Posterior vena cava (tissue), 2 donors: ENCODE results near the gene PRR36. TPM values are rescaled to one million over a fixed set of nuclear protein-coding genes. Genes with fewer than 3 reads are reported as not detected.
A peak's percentile ranks its signal among the peaks of the same experiment; 100 is the strongest.
"Not testable (repeated sequence)": the region's sequence is repeated elsewhere in the genome, so short reads cannot be mapped to it uniquely, and the experiment has no call there.

ENCODE experiments used
- DNase-seq: peaks from one replicate; pipeline ENCODE4 v3.0.0-alpha.2; 2020; ENCODE audit warnings: low spot score
- intact Hi-C, 2 donors: fragments of 100-400 bp; cut with DNase I; formaldehyde crosslinking; loops; one replicate each; pipeline versions ENCODE4 v1.14.1 to v1.14.2; 2022 to 2023
- total RNA-seq, 2 donors: library from RNA; stranded (reverse); fragmentation: NEBNext Ultra II Directional; extraction: Animal tissue kit (Norgen Biotek cat#: 25700); gene quantifications; one replicate each; pipeline ENCODE4 v1.2.1, GENCODE V29; 2021
- donor health status: DM: yes; HTN: yes; CAD: no.
- donor health status: DM: yes; HTN: yes; CAD: no.

The PRR36 gene
- total RNA-seq, 2 donors from 2014 or later = 0.09 to 0.14 TPM

DNA sequence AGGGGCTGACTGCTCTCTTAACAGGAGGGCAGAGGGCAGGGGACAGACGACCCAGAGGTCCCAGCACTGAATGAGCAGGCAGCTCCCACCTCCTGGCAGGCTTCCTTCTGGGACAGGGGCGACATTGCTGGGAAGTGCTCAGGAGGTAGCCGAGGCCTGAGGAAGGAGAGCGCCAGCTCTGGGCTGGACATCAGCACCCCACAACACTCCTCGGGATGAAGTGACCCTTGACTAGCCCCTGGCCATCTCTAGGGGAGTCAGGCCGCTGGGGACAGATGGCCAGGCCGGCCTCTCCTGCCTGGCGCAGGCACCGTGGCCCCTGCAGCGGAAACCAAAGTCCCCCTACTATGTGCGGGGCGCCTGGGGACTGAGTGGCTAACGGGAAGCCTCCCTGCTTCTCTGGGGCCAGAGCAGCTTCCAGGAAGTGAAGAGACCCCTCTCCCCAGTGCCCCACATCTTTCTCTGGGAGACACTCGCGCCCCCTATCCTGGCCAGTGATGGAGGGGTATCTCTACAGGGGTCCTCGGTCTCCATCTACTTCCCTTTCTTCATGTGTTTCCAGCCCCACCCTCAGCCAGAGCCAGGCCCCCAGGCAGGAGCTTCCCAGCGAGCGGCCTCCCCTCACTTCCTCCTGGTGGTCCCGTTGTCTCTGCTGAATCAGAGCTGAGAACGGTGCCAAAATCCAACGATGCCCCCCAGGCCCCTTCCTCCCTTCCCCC lies 10.1 kb downstream of the PRR36 start:
- intact Hi-C loops = no loop called here
- no peak for DNase-seq

DNA sequence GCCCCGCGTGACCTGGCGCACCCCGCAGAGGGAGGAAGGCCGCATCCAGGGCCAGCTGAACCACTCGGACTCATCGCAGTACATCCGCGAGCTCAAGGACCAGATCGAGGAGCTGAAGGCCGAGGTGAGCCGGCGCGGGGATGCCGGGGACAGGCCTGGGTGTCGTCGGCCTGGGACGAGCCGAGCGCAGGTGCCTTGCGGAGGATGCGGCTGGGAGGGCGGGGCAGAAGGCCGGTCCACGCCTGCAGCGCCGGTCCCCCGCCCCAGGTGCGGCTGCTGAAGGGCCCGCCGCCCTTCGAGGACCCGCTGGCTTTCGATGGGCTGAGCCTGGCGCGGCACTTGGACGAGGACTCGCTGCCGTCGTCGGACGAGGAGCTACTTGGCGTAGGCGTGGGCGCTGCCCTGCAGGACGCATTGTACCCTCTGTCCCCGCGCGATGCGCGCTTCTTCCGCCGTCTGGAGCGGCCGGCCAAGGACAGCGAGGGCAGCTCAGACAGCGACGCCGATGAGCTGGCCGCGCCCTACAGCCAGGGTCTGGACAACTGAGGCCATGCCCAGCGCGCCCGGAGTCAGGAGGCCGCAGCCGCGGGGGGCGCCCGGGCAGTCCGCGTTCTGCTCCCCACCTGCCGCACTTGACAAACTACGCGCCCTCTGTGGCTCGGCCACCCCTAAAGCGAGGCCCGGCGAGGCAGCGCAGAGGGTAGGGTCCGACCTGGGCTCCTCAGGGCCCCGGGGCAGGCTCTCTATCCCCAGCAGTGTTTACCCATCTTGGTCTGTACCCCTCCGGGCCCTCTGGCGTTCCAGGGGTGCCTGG lies 10.8 kb downstream of the PRR36 start:
- DNase-seq = no peak
- intact Hi-C loops = no loop called here

- intact Hi-C loops = no loop called here
- no peak for DNase-seq
Measured at GRCh38 chr19:7862413-7862951, 11.7 kb downstream of the PRR36 start.

DNA sequence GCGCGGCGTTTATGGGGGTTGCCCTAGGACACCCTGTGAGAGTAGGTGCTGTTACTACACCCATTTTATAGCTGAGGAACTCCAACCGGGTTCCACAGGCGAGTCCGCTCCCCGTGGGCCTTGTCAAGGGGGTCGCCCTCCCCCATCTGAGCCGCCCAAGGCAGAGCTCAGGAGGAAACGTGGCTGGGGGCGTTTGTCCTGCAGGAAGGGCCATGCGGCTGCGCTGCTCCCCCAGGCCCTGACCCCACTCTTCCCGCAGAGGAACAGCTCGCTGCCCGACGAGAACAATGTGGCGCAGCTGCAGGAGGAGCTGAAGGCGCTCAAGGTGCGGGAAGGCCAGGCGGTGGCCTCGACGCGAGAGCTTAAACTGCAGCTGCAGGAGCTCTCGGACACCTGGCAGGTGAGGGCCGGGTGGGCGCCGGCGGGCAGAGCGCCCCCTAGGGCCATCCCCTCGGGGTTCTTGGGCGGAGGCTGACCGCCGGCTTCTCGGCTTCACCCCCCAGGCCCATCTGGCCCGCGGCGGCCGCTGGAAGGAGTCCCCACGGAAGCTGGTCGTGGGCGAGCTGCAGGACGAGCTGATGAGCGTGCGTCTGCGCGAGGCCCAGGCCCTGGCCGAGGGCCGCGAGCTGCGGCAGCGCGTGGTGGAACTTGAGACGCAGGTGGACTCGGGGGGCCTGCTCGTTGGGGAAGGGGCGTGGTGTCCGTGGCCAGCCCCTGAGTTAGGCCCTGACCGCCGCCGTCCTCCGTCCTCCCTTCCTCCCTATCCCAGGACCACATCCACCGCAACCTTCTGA lies 12.4 kb downstream of the PRR36 start:
- DNase-seq = no peak
- intact Hi-C loops = no loop called here

- no peak for DNase-seq
- intact Hi-C loops = no loop called here
Measured at GRCh38 chr19:7860714-7861618, 13.2 kb downstream of the PRR36 start.

GRCh38 chr19:7859831-7860713 lies 14.1 kb downstream of the PRR36 start:
- intact Hi-C loops = no loop called here

DNA sequence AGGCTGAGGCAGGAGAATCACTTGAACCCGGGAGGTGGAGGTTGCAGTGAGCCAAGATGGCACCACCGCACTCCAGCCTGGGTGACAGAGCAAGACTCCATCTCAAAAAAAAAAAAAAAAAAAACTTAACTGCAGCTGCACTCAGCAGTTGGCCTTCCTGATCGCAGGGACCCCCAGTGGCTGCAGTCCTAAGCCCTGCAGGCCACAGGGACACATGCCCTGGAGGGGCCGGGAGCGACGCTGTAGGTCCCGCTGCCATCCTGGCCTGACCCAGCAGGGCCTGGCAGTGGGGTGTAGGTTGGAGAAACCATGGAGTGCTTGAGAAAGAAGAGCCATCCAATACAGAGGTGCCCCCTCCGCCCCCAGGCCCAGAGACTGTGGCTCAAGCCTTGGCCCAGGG lies 15.1 kb downstream of the PRR36 start:
- intact Hi-C loops, DNase-seq: not testable (repeated sequence)

More at GRCh38 chr19:7859831-7860713, 14.1 kb downstream of the PRR36 start:
- DNase-seq = no peak

DNA sequence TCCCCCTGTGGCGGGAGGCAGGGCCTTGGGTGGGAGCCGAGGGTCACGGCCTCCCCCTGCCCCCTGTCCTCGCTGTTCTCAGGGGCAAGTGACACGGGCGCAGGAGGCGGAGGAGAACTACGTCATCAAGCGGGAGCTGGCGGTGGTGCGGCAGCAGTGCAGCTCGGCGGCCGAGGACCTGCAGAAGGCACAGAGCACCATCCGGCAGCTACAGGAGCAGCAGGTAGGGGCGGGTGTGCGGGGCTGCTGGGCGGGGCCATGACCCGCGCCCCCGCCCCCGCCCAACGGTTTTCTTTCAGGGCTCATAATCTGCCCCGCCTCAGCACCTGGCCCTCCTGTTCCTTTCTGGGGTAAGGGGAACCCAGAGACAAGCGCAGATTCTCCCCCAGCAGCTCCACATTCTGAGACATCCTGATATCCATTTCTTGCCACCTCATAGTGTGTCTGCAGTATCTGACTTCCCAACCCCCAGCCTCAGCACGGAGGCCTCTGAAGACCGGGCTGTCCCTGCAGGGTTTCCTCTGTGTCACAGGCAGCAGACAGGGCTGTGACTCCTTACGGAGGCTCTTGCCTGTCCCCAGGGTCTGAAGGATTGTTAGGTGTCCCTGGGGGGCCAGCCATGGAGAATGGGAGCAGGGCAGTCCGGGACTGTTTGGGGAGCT lies 15.9 kb downstream of the PRR36 start:
- DNase-seq = no peak
- intact Hi-C loops = no loop called here

- intact Hi-C loops = no loop called here
- DNase-seq = no peak
Measured at GRCh38 chr19:7857727-7858108, 16.5 kb downstream of the PRR36 start.

- DNase-seq = no peak
- intact Hi-C loops = no loop called here
Measured at GRCh38 chr19:7856679-7857663, 17.2 kb downstream of the PRR36 start.

DNA sequence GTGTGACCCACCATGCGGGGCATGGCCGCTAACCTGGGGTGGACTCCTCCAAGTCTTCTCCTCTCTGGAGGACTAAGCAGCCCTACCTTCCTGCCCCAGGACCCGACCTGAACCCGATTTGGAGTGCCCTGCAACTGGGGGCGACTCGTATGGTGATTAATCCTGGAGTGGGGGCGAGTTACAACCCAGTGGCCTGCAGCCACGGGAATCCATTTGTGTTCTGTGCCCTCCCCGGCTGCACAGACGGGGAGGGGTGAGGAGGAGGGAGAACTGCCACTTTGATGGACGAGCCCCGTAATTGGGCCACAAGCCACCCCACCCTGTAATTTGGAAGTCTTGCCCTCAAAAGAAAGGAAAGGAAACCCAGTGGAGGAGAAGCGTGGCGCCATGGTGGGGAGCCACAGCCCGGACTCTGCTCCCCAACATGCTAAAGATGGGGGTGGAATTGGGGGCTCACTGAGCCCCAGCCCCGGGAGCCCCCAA lies 18.0 kb downstream of the PRR36 start:
- intact Hi-C loops = no loop called here
- DNase-seq = no peak

- intact Hi-C loops = no loop called here
- DNase-seq = no peak
Measured at GRCh38 chr19:7855426-7856108, 18.6 kb downstream of the PRR36 start.

DNA sequence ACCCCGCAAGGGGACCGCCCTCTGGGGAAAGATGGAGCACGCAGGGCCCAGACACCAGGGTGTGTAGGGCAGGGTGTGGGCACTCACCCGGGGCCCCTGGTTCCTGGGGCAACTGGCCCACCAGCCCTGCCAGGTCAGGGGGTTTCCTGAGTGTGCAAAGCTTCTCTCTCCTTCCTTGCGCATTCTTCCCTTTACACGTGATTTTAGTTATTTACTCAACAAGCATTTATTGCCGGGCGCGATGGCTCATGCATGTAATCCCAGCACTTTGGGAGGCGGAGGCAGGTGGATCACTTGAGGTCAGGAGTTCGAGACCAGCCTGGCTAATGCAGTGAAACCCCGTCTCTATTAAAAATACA lies 20.4 kb downstream of the PRR36 start:
- intact Hi-C loops = no loop called here
- no peak for DNase-seq

DNA sequence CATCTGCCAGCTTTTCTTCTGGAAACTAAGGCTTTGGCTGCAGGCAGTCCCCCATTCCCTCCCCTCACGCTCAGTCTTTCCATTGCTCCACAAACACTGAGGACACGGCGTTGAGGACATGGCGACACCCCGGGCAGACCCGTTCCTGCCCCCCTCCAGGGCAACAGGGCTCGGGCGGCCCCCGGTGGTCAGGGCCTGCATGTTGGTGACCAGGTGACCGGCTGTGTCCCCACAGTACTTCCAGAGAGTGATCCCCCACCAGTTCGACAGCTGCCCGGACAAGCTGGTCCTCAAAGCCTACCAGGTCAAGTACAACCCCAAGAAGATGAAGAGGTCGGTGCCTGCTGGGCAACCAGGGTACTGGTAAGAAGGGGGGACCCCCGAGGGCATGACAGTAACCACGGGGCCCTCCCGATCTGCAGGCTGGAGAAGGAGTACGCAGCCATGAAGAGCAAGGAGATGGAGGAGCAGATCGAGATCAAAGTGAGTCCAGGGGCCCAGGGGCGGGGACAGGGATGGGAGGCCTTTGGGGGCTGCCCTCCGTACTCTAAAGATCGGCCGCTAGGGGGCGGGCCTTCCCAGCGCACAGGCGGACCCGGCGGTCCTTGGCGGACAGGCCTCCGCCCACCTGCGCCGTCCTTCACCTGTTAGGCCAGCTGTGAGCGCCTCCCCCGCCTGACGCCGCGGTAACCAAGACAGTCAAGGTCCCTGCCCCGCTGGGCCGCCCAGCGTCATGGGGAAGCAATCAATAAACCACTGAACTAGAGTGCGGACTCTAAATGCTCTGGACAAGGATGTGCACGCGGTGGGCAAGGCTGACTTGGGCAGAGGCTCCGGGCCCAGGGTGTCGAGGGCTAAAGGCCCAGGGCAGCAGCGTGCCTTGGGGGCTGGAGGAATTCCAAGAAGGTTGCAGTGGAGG lies 21.1 kb downstream of the PRR36 start:
- peak; percentile 90 for DNase-seq
- intact Hi-C loops = no loop called here
